CD4-positive, alpha-beta T cell treated with Interleukin-4 for 1 hour (primary cell): ENCODE data around the gene MAST4.

ENCODE experiments used
- DNase-seq, 2 donors: peaks; one replicate each; pipeline ENCODE4 v3.0.0-alpha.2; 2020 to 2022

Gene MAST4

GRCh38 chr5:67028941-67029340, 432.7 kb downstream of the MAST4 start:
- no peak for DNase-seq

DNA sequence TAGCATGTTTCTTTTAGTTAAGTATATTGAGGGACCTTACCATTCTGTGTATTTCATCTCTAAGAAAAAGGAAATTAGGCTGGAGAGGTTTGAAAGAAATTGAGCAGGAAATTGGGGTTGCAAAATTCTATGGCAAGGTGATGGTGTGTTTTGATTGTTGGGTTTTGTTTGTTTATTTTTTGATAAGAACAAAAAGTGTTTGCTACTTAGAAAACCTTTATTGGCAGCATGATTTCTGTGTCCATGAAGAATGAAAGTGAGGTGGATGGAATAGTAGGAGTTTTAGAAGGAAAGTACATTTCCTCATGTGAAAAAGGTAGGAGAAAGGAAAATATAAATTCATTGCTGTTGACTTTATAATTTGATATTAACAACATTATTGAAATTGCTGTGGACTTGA, 433.3 kb downstream of the MAST4 start:
- DNase-seq: no peak

DNA sequence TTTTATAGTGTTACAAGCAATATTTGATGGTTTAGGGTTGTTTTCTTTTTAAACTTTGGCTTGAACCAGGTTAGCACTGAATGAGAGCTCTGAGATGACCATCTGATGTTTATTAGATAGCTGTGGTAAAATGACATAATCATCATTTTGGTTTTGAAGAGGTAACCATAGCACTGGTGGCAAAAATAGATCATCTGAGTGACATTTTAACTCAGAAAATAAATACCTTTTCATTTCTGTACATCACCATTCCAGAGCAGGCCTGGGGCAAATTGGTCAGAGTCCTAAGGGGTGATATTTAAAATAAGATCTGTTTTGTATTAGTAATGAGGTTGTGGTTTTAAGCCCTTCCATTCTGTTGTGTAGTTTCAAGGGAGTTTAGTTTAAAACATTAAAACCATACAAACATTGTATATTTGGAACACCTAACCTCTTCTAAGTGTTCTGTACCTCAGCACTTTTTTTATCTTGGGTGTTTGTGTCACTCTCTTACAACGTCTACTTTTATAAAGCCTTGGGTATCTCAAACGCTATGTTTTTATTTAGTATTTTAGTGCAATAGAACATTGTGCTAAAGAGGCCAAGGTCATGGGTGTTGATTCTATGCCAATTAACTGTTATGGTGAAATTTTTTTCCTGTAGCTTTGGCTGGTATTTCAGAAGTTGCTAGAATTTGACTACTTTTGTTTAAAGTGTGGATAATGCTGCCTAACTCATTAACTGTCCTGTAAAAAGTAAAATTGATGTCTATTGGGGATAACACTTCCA, 434.3 kb downstream of the MAST4 start:
- no peak for DNase-seq

DNA sequence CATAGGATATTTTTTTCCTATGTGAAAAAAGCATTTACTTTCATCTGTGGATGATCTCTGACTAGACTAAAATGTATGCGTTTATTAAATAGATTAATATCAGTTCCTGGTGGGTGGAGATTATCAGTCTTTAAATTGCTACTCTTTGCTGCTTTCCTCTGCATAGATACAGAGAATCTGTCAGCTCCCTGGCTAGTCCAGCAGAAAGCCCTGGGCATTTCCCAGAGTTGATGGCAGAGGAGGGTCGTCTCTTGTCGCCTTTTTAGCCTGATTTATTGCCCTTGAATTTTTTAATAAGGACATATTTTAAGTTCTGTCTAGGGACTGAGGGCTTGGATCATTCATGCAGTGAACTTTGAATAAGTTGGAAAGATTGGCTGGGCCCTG, 434.9 kb downstream of the MAST4 start:
- DNase-seq: no peak

DNA sequence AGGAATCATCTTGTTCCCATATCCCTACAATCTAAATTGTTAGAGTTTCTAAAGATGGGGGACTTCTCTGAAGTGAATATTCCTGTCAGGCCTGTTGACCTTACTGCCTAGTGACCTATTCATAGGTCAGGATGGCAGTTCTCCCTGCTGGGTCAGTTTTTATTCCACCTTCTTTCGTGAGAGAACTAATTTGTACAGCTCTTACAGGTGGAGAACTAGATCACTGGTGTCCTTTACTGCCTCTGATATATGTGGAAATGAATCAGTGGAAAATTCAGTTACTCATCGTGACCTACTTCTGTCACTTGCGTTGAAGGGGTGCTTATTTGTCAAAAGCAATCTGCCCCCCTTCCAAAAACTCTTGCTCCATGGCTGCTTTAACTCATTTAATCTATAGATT, 435.5 kb downstream of the MAST4 start:
- no peak for DNase-seq

DNA sequence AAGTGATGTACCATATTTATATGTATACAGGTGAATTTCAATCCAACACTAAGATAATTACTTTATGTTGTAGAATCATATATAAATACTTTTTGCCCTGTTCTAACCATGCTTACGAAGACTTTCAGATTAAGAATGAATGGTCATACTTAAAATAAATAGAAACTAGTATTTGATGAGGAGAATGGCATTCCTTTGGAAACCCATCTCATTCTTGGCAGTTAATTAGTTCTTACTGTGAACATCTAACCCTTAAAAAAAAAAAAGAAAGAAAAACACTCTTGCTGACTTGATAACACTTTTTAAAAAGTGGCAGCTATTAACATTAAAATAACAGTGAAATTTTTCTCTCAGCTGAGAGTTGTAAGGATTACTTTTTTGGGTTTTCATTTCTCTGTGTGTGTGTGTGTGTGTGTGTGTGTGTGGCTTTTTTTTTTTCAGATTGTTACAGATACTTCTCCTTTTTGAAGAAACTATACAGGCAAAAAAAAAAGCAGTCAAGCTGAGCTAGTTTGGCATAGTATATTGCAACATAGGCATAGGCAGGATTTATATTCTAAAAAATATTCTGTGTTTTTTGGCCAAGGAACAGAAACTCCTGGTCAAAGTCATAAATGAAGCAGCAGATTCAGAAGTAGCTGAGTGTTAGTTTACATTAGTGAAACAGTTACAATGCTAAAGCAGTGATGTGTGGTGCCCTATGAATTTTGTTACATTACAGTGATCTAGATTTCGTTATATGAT, 436.9 kb downstream of the MAST4 start:
- DNase-seq: no peak

- DNase-seq: no peak
Observed at GRCh38 chr5:67033880-67034651, 437.9 kb downstream of the MAST4 start.

- DNase-seq: no peak
Observed at GRCh38 chr5:67035098-67035740, 439.0 kb downstream of the MAST4 start.

DNA sequence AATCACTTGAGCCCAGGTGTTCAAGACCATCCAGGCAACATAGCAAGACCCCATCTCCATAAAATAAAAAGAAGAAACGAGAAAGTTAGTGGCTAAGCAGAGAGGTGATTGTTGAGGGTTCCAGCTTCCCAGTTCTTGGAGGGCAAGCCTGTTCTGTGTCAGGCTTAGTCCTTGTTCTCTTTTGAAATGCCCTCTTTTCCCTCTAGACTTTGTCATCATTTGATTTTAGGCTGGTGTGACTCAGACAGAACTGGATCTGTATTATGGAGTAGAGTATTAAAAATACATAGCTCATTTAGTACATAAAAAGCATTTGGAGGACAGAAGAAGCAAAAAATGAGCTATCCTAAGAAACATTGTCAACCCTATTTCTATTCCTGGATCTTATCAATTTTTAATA, 441.0 kb downstream of the MAST4 start:
- DNase-seq: no peak

DNA sequence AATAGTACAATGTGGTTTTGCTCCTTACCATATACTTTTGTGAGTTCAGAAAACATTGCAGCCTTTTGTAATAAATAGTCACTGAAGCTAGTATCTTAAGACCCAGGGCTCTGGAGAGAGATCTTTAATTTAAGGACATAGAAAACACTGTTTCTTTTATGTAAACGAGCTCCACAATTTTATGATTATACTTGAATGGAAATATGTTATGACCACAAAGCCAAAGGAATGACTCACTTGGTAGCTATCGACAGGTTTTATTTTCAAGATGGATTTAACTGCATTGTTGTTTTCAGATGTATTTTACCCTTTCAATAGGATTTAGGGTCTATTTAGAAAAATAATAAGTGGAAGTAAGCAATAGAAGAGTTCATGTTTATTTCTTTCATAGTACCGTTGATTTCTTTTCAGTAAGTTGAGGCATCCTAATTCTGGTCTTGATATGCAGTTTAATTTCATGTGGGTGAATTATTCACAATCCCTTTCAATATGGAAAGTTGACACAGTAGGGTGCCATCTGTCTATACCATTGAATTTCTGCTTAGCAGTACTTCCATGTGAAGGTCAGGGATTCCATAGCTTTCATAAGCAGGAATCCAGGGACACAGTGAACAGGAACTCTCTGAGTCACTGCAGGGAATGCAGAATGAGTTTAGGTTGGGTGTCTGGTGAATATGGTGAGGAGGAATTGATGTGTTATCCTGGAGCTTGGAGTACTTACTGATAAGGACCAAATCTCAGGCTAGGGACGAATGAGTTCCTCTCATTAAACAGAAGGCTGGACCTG, 442.8 kb downstream of the MAST4 start:
- no peak for DNase-seq

DNA sequence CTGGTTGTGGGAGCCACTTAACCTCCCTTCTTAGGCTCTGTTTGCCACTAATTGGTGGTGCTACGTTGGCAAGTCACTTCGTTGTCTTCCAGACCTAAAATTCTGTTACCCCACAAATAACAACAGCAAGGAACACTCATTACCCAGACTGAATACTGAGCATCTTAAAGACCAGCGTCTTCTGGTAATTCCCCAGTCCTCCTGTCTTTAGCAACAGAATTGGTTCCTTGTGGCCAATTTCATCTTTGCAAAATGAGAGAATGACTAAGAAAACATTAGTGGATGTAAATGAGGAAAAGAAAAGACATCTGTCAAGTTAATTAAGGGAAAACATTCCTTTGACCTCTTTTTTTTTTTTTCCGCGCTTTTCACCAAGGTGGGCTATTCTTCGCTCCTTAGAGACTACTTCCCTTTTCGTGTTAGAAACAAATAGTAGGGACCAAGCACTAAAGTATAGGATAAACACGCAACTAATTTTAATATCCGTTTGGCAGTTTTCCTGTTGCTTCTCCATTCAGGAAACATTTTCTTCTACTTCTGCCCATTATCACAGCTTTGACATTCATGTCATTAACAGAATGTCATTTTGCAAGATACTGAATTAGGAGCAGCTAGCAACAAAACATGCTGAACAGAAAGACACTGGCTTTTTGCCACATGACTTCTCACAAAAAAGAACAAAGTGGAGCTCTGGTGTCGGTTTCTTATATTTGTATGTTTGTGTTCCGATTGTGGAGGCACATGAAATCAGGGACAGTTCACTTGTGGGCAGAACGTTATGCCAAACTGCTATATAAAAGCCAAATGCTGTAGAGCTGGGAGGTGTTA, 446.2 kb downstream of the MAST4 start:
- no peak for DNase-seq

- DNase-seq: no peak
Observed at GRCh38 chr5:67043796-67044511, 447.8 kb downstream of the MAST4 start.

DNA sequence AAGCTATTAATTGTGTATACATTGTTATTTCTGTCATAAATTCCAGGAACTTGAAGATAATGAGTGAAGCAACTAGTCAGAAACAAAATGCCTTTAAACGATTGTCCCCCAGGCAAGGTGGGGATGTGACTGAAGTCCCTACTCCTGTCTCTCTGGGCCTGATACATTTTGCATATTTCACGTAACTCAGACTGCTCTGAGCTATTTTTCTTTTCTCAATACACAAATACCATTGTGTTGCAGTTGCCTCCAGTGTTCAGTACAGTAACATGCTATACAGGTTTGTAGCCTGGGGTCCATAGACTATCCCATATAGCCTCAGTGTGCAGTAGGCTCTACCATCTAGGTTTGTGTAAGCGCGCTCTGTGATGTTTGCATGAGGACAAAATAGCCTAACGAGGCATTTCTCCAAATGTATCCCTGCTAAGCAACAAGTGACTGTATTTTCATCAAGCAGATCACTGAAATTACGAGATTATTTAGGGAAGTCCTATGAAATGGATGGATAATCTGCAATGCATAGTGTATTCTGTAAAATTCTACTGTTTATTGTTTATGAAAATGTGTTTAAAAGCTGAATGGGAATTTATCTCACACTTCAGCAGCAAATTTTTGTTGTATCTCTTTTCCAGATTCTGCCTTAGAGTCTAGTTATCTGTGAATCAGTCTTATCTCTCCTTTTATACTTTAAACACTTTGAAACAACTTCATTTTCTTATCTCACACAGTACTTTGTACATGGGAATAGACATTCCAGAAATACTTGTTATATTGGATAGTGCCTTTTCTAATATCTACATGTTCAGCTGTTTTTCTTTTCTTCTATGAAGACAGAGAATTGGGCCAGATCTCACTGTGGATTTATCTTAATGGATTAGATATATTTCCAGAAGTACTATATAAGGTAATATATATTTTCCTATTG, 449.9 kb downstream of the MAST4 start:
- no peak for DNase-seq

- DNase-seq: no peak
Observed at GRCh38 chr5:67047160-67047559, 451.0 kb downstream of the MAST4 start.

- no peak for DNase-seq
Observed at GRCh38 chr5:67047616-67048015, 451.4 kb downstream of the MAST4 start.

DNA sequence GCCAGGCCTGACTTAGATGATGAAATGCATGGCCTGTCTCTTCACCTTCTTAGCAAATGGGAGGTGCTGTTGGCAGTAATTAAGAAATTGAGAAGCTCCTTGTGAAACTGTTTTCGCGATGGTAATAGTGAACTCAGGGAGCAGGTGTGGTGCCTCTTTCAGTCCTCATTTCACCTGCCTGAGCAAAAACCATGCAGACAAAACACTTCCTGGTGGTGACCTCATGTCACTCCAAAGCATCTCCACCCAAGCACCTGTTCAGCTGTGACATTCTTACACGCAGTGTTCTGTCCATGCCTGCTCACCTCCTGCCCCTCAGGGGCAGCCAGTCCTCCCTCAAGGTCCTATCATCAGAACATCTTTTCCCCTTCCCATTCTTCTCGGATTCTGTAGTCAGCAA, 453.9 kb downstream of the MAST4 start:
- DNase-seq: no peak

DNA sequence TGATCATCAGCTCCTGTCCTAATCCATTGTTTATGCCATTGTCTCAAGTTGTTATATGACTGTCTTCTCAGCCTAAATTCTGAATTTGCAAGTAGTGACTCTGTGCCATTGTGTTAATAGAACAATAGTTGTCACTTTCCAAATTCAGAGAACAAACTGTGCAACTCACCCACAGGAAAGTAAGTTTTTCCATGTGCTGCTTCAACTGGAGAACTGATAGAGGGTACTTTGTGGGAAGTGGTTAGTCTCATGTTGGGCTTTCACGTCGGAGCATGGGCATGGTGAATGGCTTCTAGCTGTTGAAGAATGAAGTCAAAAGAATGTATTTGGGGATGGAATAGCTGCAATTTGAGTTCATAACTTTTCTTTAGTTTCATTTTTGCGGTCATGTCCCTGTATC, 454.4 kb downstream of the MAST4 start:
- no peak for DNase-seq

GRCh38 chr5:67051164-67051563, 455.0 kb downstream of the MAST4 start:
- no peak for DNase-seq

DNA sequence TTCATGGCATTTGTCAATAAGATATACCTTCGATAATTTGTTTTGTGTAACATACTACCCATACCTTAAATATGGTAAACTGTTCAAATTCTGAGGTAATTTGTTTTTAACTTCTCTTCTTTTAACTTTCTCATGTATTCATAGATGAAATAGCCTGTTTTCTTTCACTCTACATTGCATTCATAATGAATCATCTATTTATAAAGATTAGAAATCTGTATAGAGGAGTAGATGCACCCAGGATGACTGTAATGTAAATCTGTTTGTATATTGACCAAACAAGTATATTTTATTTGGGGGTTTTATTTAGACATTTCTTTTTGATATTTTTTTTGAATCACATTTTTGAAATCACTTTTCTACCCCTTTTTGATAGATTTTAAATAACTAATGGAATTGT, 455.8 kb downstream of the MAST4 start:
- no peak for DNase-seq

DNA sequence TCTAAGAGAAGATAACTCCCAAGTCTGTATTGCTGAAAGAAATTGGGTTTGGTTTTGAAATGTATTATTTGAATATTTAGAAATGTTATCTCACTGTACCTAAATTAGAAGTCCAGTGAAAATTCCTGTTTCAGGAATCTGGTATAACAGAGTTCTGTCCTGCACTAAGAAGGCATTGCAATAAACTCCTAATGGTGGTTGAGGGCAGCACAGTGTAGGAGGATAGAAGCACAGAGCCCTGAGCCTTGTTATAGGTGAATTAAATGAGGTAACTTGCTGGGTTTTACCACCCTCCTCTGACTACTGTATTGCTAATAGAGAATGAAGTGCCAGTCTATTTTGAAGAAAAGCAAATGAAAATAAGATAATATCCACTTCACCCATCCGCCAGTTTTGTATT, 457.0 kb downstream of the MAST4 start:
- no peak for DNase-seq
